Activated T-helper 1 cell treated with Interleukin-2 at 50 U/mL for 16 hours (primary cell): ENCODE measurements around the gene TRAF1.

Experiments
- DNase-seq: peaks from one replicate; pipeline ENCODE4 v3.0.0-alpha.2; 2020; ENCODE audit warnings: low read depth

TRAF1 gene

DNA sequence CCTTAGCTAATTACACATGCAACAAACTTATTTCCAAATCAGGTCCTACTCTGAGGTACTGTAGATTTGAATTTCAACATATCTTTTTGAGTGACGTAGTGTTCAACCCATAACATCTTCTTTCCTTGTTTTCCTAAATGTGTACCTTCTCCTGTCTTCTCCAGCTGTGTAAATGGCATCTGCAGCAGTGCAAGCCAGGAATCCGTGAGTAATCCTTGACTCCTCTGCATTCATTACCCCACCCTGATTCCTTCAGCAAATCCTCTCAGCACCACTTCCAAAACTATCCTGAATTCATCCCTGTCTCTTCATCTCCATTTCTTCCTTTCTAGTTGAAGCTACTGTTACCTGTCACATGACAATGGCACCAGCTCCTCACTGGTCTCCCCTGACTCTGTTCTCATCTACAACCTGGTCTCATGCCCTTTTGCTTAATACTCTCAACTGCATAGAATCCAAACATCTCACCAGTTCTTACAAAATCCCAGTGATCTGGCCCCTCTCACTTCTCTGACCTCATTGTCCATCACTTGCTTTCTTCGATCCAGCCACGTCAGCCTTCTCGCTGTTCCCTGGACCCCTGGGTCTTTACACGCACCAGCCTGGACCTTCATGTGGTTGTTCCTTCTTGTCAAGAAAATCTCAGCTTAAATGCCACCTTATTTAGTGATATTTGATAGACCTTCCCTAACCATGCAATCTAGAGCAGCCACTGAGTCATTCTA, 14.6 kb upstream of the TRAF1 start:
- no peak for DNase-seq

DNA sequence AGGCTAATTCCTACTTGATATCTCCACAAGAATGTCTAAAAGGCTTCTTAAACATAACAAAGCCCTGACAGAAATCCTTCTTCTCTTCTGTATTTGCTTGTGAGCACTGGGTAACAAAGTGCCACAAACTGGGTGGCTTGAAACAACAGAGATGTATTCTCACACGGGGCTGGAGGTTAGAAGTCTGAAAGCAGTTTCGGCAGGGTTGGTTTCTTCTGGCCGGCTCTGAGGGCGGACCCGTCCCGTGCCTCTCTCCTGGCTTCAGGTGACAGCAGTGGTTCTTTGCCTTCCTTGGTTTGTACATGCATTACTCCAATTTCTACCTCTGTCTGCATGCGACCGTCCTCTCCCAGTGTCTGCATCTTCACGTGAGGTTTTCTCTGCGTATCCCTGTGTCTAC, 14.0 kb upstream of the TRAF1 start:
- DNase-seq, result no peak

DNA sequence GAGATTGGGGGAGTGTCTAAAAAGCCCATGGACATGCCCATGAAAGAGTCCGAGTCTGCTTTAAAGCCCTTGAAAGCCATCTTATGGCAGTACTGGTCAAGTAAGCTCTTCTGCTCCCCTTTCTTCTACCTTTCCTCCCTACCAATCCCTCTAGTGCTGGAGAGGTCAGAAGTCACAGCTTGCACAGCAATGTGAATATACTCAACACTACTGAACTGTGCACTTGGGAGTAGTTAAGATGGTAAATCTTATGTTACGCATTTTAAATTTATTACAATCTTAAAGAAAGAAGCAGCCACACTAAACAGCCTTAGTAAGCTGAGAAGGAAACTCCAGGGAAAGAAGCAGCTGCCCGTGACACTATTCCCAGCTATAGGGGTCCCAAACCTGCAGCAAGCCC, 12.3 kb upstream of the TRAF1 start:
- DNase-seq, result no peak

DNA sequence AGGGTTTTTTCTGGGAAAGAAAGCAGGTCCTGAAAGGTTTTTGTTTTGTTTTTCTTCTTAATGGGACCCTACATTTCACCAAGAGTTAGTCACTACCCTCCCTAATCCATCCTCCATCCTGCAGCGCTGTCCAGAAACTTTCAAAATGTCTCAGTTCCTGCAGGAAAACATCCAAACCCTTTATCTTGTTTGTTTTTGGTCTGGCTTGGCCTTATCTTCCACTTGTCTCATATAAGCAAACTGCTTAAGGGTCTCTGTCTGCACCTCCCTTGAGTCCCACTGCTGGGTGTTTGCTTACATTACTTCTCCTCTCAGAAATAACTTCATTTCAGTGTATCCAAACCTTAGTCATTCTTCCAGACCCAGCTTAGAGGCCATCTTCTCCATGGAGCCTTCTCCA, 11.0 kb upstream of the TRAF1 start:
- DNase-seq, result no peak

DNA sequence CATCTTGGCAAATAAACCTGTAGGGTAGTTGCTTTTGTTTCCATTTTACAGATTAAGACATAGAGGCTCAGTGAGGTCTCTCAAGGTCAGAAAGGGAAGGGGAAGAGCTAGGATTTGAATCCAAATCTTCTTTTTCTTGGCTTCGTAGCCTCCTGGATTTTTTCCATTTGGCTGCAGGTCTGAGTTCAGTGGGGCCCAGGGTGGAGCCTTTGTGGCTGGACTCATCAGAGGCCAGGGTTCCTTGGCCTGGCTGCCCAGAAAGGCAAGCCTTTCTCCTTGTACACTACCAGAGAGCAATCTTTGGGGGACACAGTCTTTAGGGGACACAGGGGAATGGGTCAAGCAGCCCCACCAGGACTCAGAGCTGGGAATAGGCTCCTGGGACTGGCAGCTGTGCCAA, 10.5 kb upstream of the TRAF1 start:
- no peak for DNase-seq

DNA sequence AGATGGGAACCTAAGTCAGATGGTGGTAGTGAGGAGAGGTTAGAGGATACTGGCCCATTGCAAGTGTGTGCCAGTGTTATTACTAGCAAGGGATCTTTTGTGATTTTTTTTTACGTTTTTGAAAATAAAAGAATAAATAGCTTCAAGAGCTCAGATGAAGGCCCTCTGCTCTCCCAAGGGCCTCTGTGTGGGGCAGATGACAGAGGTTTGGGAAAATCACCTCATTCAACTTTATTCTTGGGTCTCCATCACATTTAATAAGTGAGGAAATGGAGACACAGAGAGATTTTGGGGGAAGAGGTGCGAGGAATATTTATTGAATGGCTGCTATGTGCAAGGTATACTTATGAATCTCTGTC, 10.1 kb upstream of the TRAF1 start:
- DNase-seq, result no peak

DNA sequence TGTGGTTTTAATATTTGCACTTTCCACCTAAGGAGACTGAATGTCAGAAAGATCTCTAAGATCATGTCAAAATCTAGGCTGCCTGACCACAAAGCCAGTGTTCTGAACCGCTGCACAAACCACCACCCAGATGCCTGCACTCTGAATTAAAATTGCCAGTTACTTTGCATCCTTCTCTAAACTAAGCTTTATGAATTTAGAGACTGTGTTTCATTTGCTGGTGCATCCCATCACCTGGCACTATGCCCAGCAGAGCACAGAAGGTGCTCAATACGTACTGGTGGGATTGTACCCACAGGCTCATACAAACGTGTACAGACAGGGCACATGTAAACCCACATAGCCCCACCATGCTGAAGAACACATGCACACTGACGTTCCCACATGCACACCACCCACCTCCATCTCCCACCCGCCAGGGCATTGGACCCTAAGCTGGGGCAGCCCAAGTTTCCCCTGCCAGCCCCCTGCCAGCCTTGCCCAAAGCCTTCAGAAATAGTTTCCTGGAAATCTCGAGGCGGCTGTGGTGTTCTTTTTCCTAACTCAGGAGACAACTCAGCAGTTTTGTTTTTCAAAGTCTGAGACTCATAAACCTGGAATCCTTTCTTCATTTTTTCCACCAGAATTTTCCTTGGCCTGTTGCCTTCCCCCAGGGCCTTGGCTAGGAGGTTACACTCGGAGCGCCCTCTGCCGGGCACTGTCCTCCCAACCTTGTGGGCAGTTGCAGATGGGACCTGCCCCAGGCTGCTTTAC, 9.6 kb upstream of the TRAF1 start:
- DNase-seq, result peak; percentile 78

DNA sequence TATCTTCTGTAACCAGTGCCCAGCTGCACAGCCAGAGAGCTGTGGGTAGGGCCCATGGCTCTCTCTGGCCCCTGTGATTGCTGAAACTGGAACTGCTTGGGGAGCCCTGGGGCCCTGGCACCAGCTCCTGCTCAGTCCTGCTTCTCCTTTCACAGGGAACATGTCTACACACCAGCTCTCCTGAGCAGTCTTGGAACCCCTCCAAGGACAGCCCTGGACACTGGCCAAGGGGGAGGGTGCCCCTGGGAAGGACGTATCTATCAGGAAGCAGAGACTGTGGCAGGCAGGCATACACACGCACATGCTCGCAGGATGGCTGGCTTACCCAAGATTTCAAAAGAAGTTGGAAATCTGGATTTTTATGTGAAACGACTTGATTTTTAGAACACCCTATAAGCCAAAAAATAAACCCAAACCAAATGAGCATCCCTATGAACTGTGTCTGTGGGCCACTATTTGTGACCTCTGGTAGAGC, 8.8 kb upstream of the TRAF1 start:
- DNase-seq, result no peak

DNA sequence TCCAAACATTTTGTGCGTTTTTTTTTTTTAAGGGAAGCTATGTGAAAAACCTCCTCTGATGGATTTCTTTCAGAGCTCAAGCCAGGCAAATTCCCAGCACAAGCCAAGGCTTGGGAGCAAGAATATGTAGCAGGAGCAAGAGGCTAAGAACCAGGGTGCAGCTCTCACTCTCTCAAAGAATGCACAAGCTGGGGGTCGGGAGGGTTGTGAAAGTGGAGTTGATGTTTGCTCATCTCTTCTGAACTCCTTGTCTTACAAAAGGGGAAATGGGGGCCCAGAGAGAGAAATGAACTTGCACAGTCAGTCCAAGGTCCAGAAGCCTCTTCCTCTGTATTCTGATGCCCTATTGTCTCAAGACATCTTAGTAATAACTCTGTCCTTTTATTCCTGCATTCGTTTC, 7.7 kb upstream of the TRAF1 start:
- no peak for DNase-seq

DNA sequence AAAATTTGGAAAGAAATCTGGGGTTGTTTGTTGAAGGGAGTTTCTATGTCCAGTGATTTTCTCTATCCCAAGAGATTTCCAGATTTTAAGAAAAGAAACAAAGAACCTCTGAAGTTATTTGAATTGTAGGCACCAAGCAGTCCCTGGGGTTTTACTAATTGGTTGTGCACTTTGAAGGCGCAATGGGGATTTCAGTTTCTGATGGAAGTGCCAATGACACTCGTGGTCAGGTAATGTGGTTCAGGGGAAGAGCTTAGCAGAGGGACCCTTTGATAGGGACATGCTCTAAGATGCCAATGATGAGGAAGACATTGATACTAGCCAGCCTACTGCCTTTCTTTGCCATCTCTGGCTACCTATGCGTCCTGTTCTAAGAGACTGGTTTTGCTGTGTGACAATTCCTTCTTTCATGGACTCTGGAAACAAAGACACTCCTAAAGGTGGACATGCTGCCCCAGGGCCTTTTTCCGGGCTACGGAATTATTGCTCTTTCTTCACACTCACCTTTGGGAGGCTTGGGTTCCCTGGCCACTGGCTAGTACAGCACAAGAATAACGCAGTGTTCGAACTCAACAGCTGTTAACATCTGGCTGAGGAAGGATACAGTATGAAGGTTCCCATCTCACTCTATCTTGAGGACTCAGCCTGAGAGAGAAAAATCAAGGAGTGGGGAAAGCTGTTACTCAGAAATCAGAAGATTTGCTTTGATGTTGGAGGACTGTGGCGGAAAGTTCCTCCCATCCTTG, 6.9 kb upstream of the TRAF1 start:
- DNase-seq, result no peak

DNA sequence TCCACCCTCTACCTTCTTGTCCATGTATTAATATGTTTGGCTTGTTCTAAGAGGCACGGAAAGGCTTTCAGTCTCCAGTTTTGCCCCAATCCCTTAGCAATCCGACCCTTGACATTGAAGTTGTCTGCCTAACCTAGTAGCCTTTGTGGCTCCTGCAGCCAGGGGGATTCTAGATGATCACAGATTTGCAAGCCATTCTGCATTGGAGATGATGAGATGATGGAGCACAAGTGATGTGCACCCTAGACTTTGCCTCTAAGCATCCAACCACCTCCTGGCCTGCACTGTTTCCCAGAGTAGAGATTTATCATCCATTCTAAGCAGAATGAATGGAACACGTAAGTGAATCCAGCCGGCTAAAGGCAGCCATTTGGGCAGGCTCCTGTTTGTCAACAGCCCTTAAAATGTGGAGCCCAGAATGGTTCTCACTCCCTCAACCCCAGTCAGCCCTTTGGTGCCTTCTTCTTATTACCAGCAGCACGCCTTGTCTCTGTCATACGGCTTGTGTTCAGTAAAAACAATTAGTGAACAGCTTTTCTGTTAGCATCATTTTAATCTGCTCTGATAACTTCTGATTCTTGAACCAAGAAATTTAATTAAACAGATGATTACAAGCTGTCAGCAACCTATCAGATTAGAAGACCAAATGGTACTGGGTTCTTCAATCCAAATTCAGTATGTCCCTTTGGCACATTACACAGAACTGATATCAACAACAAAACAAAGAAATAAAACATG, 5.7 kb upstream of the TRAF1 start:
- DNase-seq, result no peak

DNA sequence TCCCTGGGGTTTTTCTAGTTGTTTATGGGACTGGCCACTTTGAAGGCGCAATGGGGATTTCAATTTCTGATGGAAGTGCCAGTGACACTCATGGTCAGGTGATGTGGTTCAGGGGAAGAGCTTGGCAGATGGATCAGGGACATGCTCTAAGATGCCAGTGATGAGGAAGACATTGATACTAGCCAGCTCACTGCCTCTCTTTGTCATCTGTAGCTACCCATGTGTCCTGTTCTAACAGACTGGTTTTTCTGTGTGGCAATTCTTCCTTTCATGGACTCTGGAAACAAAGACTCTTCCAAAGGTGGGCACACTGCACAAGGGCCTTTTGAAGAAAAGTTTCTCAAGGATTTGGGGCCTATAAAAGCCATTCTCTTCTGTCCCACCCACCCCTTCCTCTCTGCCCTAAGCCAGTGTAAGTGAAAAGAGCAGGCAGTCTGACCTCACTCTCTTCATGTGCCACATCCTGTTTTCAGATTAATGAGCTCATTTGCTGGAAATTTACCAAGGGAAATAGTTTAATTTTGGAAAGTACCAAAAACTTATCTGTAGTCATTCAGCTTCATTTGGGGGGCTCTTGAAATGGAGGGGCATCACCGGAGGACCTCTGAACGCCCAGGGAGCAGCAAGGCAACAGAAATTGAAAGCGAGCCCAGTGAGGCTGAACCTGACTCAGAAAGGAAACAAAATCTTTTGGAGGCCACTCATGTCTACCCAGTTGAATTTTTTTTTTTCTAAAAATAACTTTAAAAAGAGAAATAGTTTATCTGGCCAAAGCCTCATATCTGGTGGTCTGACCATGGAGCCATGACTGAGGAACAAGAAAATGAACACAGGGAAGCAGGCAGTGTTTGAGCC, 4.9 kb upstream of the TRAF1 start:
- peak; percentile 29 for DNase-seq

DNA sequence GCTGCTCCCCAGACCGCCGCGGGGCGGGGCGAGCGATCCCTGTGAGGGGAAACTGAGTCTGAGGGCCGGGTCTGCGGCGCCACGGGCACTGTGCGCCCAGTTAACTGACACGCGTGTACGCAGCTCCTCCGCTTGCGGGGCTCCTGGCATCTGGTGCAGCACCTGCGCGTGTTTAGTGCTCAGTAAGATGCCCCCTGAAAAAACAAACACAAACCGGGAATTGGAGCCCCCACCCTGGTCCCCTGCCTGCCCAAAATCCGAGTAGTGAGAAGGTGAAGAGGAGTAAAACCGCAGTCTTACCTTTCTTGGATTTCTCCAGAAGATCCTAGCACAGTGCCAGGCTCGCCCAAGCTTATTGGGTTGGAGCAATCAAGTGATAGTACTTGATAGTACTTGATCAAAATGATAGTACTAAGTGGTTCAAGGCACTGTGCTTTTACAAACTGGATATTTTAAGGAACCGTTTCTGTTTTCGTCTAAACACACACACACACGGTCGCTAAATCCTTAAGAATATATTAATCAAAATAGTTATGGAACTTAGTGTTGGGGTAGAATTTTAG, 2.7 kb upstream of the TRAF1 start:
- DNase-seq, result no peak

DNA sequence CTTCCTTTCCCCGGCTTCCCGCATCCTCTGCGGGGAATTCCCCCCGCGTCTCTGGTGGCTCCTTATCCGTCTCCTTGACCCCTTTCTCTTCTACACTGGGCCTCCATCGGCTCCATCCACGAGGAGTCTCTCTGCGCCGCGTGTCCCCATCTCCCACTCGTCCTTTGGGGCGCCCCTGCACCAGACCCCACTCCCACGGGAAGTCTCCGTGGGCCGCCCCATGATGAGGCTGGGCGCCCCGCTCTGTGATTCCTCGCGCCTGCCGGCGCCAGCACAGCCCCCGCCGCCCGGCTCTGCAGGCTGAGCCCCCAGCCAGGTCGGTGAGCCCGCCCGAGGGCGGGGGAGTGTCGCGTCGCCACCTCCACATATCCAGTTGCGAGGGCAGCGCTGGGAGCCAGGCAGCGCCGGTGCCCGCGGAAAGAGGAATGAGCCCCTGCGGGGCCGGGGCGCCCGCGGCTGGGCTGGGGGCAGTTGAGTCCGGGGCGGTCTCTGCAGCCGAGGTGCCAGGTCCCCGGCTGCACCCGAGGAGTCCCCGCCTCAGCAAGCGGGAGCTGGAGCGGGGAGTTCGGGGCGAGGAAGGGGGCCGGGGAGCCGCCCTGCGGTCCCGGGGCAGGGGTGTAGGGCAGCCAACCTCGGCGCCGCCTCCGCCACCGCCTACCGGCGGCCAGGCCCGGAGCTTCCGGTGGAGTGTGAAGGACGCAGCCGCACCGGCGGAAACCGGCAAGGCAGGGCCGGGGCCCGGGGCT, 2.1 kb upstream of the TRAF1 start:
- DNase-seq, result peak; percentile 78

DNA sequence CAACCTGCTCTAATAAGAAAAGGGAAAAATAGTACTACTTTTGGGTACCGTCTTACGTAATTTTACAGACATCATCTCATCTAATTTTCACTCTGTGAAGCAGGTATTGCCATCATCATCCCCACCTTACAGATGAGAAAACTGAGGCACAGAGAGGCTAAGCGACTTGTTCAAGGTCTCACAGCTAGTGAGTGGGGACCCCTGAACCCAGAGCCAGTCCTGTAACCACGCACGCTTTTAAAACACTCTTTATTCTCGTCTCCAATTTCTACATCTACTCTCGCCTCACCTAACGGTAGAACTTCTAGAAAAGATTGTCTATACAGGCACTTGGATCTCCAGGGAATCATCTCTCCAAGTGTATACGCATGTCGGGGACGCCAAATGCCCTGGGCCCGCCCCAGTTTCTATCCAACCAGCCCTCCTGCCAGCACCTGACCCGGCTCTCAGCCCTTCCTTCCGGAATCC, 1.5 kb upstream of the TRAF1 start:
- no peak for DNase-seq

DNA sequence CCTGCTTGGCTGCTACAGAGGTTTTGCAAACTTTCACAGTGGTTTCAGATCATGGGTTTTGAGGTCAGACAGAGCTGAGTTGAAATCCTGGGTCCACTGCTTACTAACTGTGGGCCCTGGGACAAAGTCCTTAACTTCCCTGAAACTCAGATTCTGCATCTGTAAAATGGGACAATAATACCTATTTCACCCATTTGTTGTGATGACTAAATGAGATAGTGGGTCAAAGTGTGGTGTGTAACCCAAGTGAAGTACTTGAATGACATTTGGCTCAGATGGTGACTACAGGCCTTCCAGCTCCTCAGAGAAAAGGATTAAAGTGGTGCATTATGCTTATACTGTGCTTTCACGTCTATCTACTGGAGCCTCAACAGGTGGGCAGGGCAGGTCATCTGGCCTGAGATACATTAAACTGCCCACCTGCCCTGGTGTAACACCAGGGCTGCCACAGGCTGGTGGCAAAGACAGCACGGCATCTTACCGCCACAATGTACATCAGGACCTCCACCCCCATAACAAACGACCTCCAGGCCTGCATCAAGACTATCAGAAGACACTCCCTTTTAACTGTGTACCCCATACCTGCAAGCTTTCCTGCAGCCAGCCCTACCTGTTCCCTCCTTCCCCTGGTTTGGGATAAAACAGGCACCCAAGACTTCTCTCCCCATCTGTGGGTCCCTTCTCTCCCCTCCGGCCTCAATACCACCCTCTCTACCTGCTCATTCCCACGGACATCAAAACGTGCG, 846 bp upstream of the TRAF1 start:
- DNase-seq, result no peak

DNA sequence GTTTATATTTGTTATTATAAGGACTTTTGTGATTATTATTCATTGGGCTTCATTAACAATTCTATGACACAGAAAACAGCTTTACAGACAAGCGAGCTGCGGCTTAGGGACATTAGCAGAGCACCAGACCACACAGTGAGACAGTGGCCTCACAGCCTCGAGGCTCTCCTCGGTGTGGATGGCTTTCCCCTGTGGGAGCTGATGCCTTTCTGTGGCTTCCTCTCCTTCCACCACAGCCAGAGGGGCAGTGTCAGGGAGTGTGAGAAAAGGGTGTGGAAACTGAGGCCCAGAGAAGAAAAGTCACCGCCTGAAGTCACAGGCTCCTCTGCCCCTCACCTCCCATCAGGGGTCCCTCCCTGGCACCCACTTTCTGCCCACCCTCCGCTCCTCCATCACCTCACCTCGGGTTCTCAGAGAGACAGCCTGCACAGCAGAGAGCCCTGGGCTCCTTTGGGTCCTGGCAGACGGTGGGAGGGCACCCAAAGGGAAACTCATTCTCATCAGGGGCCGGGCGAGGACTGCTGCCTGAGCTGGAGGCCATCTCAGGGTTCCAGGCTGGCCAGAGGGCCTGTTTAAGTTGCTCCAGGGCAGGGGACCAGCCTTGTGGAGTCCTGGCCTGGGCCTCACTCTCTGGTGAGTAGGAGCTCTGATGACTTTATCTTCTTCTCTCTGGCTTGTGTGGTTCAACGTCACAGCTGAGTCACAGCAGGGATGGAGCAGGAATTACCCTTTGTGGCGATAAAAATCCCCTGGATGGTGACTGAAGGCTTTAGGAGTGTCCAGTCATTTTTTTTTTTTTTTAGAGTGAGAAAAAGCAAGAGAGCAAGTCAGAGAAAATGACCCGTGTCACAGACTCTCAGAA, 830 bp downstream of the TRAF1 start:
- DNase-seq, result peak; percentile 43
